Caco-2 (cell line): Measurements from ENCODE around the gene CNTN5. TPM values are rescaled to one million over a fixed set of nuclear protein-coding genes. Genes with fewer than 3 reads are reported as not detected.

Experiments used
- BruUV-seq: library from RNA; stranded (reverse); fragments of 400-500 nt; replicated peaks from 2 replicates; lab custom pipeline; 2021; lab: Mats Ljungman, UMichigan
- CTCF ChIA-PET: fragments of 300-600 bp; sonication (Branson Sonifier 250); formaldehyde crosslinking; loops from one replicate; lab custom pipeline; 2022; ENCODE audit warnings: antibody characterized with exemption; lab: Charles Lee
- POLR2A ChIA-PET: fragments of 300-600 bp; sonication (Branson Sonifier 250); formaldehyde crosslinking; loops from one replicate; lab custom pipeline; 2022; ENCODE audit warnings: antibody characterized with exemption; lab: Charles Lee
- DNase-seq, 2 experiments: peaks; one replicate each; pipeline versions ENCODE4 v3.0.0 to v3.0.0-alpha.2; 2020 to 2022
- H3K27me3 ChIP-seq: replicated peaks from 2 replicates; pipeline ENCODE4 v1.6.0; 2011; ENCODE audit warnings: low read length; ENCODE audit not compliant: control insufficient read depth, insufficient read depth
- H3K36me3 ChIP-seq: 2 replicates; pipeline ENCODE4 v1.5.1; 2011; ENCODE audit warnings: low read length; ENCODE audit not compliant: control insufficient read depth, insufficient read depth
- H3K4me1 ChIP-seq: fragments of 250-450 bp; sonication (Bioruptor Pico); 2 replicates; pipeline ENCODE4 v1.5.1; 2020; ENCODE audit warnings: mild to moderate bottlenecking
- H3K4me3 ChIP-seq: 2 replicates; pipeline ENCODE4 v1.5.1; 2011; ENCODE audit warnings: low read depth, mild to moderate bottlenecking, control low read depth, low read length
- H3K9me3 ChIP-seq: fragments of 250-450 bp; sonication (Bioruptor Pico); 2 replicates; pipeline ENCODE4 v1.5.1; 2020; ENCODE audit warnings: mild to moderate bottlenecking, moderate library complexity
- H3K27ac Mint-ChIP-seq: one replicate; pipeline ENCODE4 v1.8.0; 2022; ENCODE audit warnings: mixed read lengths; ENCODE audit not compliant: unreplicated experiment
- H3K27me3 Mint-ChIP-seq: one replicate; pipeline ENCODE4 v1.8.0; 2022; ENCODE audit warnings: mixed read lengths; ENCODE audit not compliant: insufficient read depth, unreplicated experiment
- H3K36me3 Mint-ChIP-seq: one replicate; pipeline ENCODE4 v1.8.0; 2022; ENCODE audit warnings: mild to moderate bottlenecking, mixed read lengths; ENCODE audit not compliant: insufficient read depth, unreplicated experiment
- H3K4me1 Mint-ChIP-seq: one replicate; pipeline ENCODE4 v1.8.0; 2022; ENCODE audit warnings: low read depth, mixed read lengths; ENCODE audit not compliant: unreplicated experiment
- H3K4me3 Mint-ChIP-seq: one replicate; pipeline ENCODE4 v1.8.0; 2022; ENCODE audit warnings: mild to moderate bottlenecking, moderate library complexity, mixed read lengths; ENCODE audit not compliant: unreplicated experiment
- H3K9me3 Mint-ChIP-seq: one replicate; pipeline ENCODE4 v1.8.0; 2022; ENCODE audit warnings: mixed read lengths; ENCODE audit not compliant: unreplicated experiment
- intact Hi-C: fragments of 100-400 bp; cut with micrococcal nuclease; formaldehyde crosslinking; loops from one replicate; pipeline ENCODE4 v1.10.0; 2022; ENCODE audit not compliant: unreplicated experiment
- total RNA-seq: library from RNA; stranded (reverse); gene quantifications from 2 replicates; pipeline ENCODE4 v1.2.3, GENCODE V29; 2022
- TF ChIP-seq, protein P1 (sequence below), 2 experiments: fragments of 200-600 bp in 1 of 2; IDR thresholded peaks; 1 replicate in 1 of 2; 2 replicates in 1 of 2; pipeline versions ENCODE4 v1.5.1 to v1.8.0; 2011 to 2022; ENCODE audit warnings: antibody characterized with exemption in 1 of 2, control low read depth in 1 of 2, inconsistent platforms in 1 of 2, low read depth in 1 of 2, low read length in 1 of 2, mild to moderate bottlenecking in 1 of 2, moderate library complexity in 1 of 2; ENCODE audit not compliant: insufficient read depth in 1 of 2, severe bottlenecking in 1 of 2, unreplicated experiment in 1 of 2

Gene CNTN5
- total RNA-seq, 1 experiment from 2014 or later = 1.00 TPM

DNA sequence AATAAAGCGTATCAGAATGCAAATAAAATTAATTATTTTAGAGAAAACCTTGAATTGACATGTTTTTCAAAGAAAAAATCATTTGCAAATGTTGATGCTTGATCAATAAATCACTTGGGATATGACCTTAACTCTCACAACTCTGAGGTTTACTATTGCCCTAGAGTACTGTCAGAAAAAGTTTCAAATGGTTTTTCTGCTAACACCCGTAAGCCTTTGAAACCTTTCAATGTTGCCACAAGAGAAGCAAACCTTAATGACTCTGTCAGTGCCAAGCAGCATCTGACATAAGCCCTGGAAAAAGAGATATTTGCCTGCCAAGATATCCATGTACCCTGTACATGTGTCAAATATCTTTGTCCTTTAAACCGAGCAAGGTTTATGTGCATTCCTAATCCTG lies 1282.1 kb downstream of the CNTN5 start:
- Mint-ChIP-seq H3K4me1 (no peaks in the 10 kb centered on the region), H3K27me3 (peaks cover 10% of the 10 kb centered on the region), H3K9me3 (no peaks in the 10 kb centered on the region), H3K36me3 (no peaks in the 10 kb centered on the region), H3K27ac (no peak overlapping the region), H3K4me3 (no peak overlapping the region)
- Histone ChIP-seq H3K27me3 (no peaks in the 10 kb centered on the region), H3K4me3 (no peak overlapping the region), H3K36me3 (no peaks in the 10 kb centered on the region), H3K4me1 (no peaks in the 10 kb centered on the region), H3K9me3 (no peaks in the 10 kb centered on the region)
- TF ChIP-seq, protein P1, sequence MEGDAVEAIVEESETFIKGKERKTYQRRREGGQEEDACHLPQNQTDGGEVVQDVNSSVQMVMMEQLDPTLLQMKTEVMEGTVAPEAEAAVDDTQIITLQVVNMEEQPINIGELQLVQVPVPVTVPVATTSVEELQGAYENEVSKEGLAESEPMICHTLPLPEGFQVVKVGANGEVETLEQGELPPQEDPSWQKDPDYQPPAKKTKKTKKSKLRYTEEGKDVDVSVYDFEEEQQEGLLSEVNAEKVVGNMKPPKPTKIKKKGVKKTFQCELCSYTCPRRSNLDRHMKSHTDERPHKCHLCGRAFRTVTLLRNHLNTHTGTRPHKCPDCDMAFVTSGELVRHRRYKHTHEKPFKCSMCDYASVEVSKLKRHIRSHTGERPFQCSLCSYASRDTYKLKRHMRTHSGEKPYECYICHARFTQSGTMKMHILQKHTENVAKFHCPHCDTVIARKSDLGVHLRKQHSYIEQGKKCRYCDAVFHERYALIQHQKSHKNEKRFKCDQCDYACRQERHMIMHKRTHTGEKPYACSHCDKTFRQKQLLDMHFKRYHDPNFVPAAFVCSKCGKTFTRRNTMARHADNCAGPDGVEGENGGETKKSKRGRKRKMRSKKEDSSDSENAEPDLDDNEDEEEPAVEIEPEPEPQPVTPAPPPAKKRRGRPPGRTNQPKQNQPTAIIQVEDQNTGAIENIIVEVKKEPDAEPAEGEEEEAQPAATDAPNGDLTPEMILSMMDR (IDR thresholded peaks at IDR 0.05; ENCODE audit: insufficient read depth in 1 of 2, low read depth in 1 of 2, low read length in 1 of 2, severe bottlenecking in 1 of 2, unreplicated experiment in 1 of 2) = no peak
- POLR2A ChIA-PET = no interaction called here
- no peak for DNase-seq
- intact Hi-C loops = no loop called here
- no TSS peak for BruUV-seq
- CTCF ChIA-PET = no interaction called here

DNA sequence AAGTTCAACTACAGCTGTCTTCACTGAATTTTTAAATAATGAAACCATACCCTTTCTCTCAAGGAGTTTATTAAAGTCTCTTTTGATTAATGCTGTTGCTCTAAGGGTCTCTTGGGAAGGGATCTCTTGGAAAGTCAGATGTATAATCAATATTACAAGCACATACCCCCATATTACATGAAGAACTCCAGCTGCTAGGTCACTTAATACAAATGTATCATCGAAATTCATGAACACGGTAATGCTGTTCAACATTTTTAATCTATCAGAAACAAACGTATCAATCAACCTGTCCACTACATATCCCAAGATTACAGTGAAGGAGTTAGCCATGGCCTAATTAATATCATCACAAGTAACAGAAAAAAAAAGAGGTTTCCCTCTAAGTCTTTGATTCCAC lies 1283.1 kb downstream of the CNTN5 start:
- ChIA-PET POLR2A (no interaction called here), CTCF (no interaction called here)
- no peak overlapping the region for H3K4me3 Mint-ChIP-seq
- no peaks in the 10 kb centered on the region for H3K4me1 Mint-ChIP-seq
- intact Hi-C loops = no loop called here
- no peaks in the 10 kb centered on the region for H3K27me3 ChIP-seq
- H3K27ac Mint-ChIP-seq = no peak overlapping the region
- H3K36me3 Mint-ChIP-seq = no peaks in the 10 kb centered on the region
- DNase-seq = no peak
- BruUV-seq = no TSS peak
- no peaks in the 10 kb centered on the region for H3K4me1 ChIP-seq
- H3K27me3 Mint-ChIP-seq = peaks cover 3% of the 10 kb centered on the region
- no peaks in the 10 kb centered on the region for H3K9me3 ChIP-seq
- no peaks in the 10 kb centered on the region for H3K36me3 ChIP-seq
- no peaks in the 10 kb centered on the region for H3K9me3 Mint-ChIP-seq
- H3K4me3 ChIP-seq = no peak overlapping the region
- TF ChIP-seq, protein P1 (IDR thresholded peaks at IDR 0.05; ENCODE audit: insufficient read depth in 1 of 2, low read depth in 1 of 2, low read length in 1 of 2, severe bottlenecking in 1 of 2, unreplicated experiment in 1 of 2) = no peak

DNA sequence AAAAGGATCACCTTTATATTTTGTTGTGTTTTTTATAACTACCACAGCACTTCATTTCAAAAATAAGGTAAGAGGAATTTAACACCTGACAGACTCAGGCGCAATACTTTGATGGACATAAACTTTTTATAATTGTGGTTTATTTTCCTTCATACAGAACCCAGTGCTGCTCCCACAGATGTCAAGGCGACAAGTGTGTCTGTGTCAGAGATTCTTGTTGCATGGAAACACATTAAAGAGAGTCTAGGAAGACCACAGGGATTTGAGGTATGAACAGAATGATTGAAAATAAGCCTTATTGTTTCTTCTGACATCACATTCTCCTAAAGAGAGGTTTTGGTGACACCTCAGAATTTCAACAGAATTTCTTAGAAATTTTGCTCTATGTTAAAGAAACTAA lies 1287.5 kb downstream of the CNTN5 start:
- no peak overlapping the region for H3K4me3 Mint-ChIP-seq
- TF ChIP-seq, protein P1 (IDR thresholded peaks at IDR 0.05; ENCODE audit: insufficient read depth in 1 of 2, low read depth in 1 of 2, low read length in 1 of 2, severe bottlenecking in 1 of 2, unreplicated experiment in 1 of 2) = no peak
- no peaks in the 10 kb centered on the region for H3K36me3 ChIP-seq
- no peaks in the 10 kb centered on the region for H3K4me1 ChIP-seq
- no TSS peak for BruUV-seq
- POLR2A ChIA-PET = no interaction called here
- H3K9me3 Mint-ChIP-seq = no peaks in the 10 kb centered on the region
- no peak overlapping the region for H3K4me3 ChIP-seq
- peaks cover 10% of the 10 kb centered on the region for H3K27me3 Mint-ChIP-seq
- no peak overlapping the region for H3K27ac Mint-ChIP-seq
- H3K36me3 Mint-ChIP-seq = no peaks in the 10 kb centered on the region
- no peaks in the 10 kb centered on the region for H3K27me3 ChIP-seq
- DNase-seq = no peak
- no peaks in the 10 kb centered on the region for H3K9me3 ChIP-seq
- CTCF ChIA-PET = no interaction called here
- intact Hi-C loops = no loop called here
- no peaks in the 10 kb centered on the region for H3K4me1 Mint-ChIP-seq
